Type B pancreatic cell (in vitro differentiated cells): ENCODE measurements around the gene UBE3C. TPM values are rescaled to one million over a fixed set of nuclear protein-coding genes. Genes with fewer than 3 reads are reported as not detected.
"Not testable (repeated sequence)": the region's sequence is repeated elsewhere in the genome, so short reads cannot be mapped to it uniquely, and the experiment has no call there.

Experiments
- DNase-seq: peaks from one replicate; pipeline ENCODE4 v3.0.0; 2021; ENCODE audit warnings: mixed read lengths; ENCODE audit not compliant: unreplicated experiment; ENCODE audit errors: extremely low spot score
- H3K27ac Mint-ChIP-seq: 2 replicates; pipeline ENCODE4 v1.8.0; 2021; ENCODE audit warnings: mild to moderate bottlenecking, mixed read lengths
- H3K27me3 Mint-ChIP-seq: 2 replicates; pipeline ENCODE4 v1.8.0; 2021; ENCODE audit warnings: mixed read lengths
- H3K36me3 Mint-ChIP-seq: 2 replicates; pipeline ENCODE4 v1.8.0; 2021; ENCODE audit warnings: mixed read lengths
- H3K4me1 Mint-ChIP-seq: one replicate; pipeline ENCODE4 v1.8.0; 2021; ENCODE audit warnings: mixed read lengths; ENCODE audit not compliant: unreplicated experiment
- H3K4me3 Mint-ChIP-seq: 2 replicates; pipeline ENCODE4 v1.8.0; 2021; ENCODE audit warnings: mild to moderate bottlenecking, mixed read lengths
- H3K9me3 Mint-ChIP-seq: 2 replicates; pipeline ENCODE4 v1.8.0; 2021; ENCODE audit warnings: mixed read lengths
- total RNA-seq: library from RNA; stranded (reverse); gene quantifications from 2 replicates; pipeline ENCODE4 v1.2.1, GENCODE V29; 2021; ENCODE audit warnings: low replicate concordance
- TF ChIP-seq, protein P1 (sequence below): fragments of 200-600 bp; sonication (generic); conservative IDR thresholded peaks from 2 replicates; pipeline ENCODE4 v1.5.0; 2021; ENCODE audit warnings: antibody characterized with exemption, mild to moderate bottlenecking

UBE3C gene
- total RNA-seq, 1 donor from 2014 or later = 51.6 TPM

DNA sequence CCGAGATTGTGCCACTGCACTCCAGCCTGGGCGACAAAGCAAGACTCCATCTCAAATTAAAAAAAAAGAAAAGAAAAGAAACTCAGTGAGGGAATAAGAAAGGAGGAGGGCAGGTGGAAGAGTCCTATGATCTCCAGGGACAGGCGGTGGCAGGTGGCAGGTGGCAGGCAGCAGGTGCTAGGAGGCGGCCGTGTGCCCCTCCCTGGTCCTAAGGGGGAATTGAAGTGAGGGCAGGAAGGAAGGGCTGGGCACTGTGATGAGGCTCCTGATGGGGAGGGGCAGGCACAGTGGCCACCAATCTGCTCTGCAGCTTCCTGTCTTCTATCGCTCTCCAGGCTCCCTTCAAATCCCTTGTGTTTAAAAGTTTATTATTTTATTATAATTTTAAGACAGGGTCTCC, 41.2 kb upstream of the UBE3C start:
- H3K4me1 Mint-ChIP-seq = no peaks in the 10 kb centered on the region

DNA sequence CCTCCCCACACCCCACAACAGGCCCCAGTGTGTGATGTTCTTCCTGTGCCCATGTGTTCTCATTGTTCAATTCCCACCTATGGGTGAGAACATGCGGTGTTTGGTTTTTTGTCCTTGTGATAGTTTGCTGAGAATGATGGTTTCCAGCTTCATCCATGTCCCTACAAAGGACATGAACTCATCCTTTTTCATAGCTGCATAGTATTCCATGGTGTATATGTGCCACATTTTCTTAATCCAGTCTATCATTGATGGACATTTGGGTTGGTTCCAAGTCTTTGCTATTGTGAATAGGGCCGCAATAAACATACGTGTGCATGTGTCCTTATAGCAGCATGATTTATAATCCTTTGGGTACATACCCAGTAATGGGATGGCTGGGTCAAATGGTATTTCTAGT, 38.7 kb upstream of the UBE3C start:
- peaks cover 13% of the 10 kb centered on the region for H3K27me3 Mint-ChIP-seq
- H3K9me3 Mint-ChIP-seq, H3K27ac Mint-ChIP-seq, DNase-seq, H3K36me3 Mint-ChIP-seq, H3K4me3 Mint-ChIP-seq, H3K4me1 Mint-ChIP-seq: not testable (repeated sequence)

More for the DNA sequence above, 41.2 kb upstream of the UBE3C start:
- Mint-ChIP-seq H3K36me3 (no peaks in the 10 kb centered on the region), H3K9me3 (no peaks in the 10 kb centered on the region), H3K4me3 (no peak overlapping the region), H3K27me3 (peaks cover 10% of the 10 kb centered on the region), H3K27ac (no peak overlapping the region)
- TF ChIP-seq, protein P1, sequence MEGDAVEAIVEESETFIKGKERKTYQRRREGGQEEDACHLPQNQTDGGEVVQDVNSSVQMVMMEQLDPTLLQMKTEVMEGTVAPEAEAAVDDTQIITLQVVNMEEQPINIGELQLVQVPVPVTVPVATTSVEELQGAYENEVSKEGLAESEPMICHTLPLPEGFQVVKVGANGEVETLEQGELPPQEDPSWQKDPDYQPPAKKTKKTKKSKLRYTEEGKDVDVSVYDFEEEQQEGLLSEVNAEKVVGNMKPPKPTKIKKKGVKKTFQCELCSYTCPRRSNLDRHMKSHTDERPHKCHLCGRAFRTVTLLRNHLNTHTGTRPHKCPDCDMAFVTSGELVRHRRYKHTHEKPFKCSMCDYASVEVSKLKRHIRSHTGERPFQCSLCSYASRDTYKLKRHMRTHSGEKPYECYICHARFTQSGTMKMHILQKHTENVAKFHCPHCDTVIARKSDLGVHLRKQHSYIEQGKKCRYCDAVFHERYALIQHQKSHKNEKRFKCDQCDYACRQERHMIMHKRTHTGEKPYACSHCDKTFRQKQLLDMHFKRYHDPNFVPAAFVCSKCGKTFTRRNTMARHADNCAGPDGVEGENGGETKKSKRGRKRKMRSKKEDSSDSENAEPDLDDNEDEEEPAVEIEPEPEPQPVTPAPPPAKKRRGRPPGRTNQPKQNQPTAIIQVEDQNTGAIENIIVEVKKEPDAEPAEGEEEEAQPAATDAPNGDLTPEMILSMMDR = no peak
- no peak for DNase-seq

DNA sequence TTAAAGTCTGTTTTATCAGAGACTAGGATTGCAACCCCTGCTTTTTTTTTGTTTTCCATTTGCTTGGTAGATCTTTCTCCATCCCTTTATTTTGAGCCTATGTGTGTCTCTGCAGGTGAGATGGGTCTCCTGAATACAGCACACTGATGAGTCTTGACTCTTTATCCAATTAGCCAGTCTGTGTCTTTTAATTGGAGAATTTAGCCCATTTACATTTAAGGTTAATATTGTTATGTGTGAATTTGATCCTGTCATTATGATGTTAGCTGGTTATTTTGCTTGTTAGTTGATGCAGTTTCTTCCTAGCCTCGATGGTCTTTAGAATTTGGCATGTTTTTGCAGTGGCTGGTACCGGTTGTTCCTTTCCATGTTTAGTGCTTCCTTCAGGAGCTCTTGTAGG, 35.1 kb upstream of the UBE3C start:
- H3K9me3 Mint-ChIP-seq, H3K4me1 Mint-ChIP-seq, H3K36me3 Mint-ChIP-seq, DNase-seq, H3K27ac Mint-ChIP-seq, H3K27me3 Mint-ChIP-seq, H3K4me3 Mint-ChIP-seq: not testable (repeated sequence)

DNA sequence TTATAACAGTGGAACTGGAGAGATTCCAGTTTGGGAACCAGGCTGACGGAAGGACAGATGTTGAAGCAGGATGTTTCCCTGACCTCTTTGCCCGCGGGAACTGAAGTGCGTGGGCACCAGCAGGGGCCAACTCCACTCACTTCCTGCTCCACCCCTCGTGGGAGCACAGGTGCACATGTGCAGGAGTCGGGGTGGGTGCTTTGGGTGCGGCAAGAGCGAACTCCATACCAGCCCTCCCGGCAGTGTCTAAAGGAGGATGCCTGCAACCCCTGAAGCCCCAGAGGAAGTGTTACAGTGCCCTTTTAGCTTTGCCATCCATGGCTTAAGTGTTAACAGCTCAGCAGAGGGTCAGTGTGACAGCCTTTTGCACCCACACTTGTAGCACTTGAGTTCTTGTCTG, 27.4 kb upstream of the UBE3C start:
- DNase-seq = no peak
- no peak overlapping the region for H3K27ac Mint-ChIP-seq
- H3K4me1 Mint-ChIP-seq = no peaks in the 10 kb centered on the region
- H3K9me3 Mint-ChIP-seq = no peaks in the 10 kb centered on the region
- H3K27me3 Mint-ChIP-seq = peaks cover 7% of the 10 kb centered on the region
- H3K36me3 Mint-ChIP-seq = no peaks in the 10 kb centered on the region
- H3K4me3 Mint-ChIP-seq = no peak overlapping the region
- TF ChIP-seq, protein P1 = no peak

DNA sequence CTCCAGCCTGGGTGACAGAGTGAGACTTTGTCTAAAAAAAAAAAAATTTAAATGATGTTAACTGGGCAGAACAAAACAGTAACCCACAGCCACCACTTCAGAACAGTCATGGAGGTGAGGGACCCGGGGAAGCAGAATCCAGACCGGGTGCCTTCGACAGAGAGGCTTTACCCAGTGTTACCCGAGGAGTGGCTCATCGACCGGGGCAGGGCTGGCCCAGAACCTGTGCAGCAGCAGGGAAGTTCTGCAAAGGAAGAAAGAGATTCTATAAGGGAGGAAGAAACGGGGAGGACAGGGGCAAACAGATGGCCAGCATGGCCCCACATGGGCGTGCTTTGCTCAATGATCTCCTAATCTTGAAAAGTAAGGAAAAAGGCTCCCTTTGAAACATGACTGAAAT, 26.0 kb upstream of the UBE3C start:
- Mint-ChIP-seq H3K4me1 (no peaks in the 10 kb centered on the region), H3K27me3 (peaks cover 7% of the 10 kb centered on the region), H3K4me3 (no peak overlapping the region), H3K9me3 (no peaks in the 10 kb centered on the region), H3K27ac (no peak overlapping the region), H3K36me3 (no peaks in the 10 kb centered on the region)
- TF ChIP-seq, protein P1 = no peak
- DNase-seq = no peak

DNA sequence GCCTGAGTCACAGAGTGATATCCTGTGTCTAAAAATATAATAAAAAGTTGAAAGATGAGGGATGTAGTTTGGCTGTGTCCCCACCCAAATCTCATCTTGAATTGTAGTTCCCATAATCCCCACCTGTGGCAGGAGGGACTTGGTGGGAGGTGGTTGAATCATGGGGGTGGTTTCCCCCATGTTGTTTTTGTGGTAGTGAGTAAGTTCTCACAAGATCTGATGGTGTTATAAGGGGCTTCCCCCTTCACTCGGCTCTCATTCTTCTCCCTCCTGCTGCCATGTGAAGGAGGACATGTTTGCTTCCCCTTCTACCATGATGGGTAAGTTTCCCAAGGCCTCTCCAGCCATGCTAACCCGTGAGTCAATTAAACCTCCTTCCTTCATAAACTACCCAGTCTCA, 25.1 kb upstream of the UBE3C start:
- peaks cover 7% of the 10 kb centered on the region for H3K27me3 Mint-ChIP-seq
- no peak for DNase-seq
- no peaks in the 10 kb centered on the region for H3K4me1 Mint-ChIP-seq
- H3K9me3 Mint-ChIP-seq = no peaks in the 10 kb centered on the region
- no peak overlapping the region for H3K27ac Mint-ChIP-seq
- no peaks in the 10 kb centered on the region for H3K36me3 Mint-ChIP-seq
- no peak overlapping the region for H3K4me3 Mint-ChIP-seq
- TF ChIP-seq, protein P1 = no peak

DNA sequence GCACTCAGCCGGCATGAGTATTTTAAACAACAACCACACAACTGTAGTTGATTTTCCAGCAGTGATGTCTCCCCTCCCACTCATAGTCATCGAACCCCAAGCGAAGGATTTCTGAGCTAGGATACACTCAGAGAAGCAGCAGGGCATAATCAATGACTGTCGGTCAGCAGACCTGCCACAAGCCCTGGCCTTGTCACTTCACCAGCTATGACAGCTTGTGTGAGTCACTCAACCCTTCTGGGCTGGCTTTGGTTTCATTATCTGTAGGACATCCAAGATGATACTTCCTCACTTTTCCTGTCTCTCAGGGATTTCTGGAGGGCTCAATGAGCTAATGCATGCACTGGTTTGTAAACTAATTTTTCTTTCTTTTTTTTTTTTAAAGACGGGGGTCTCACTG, 22.0 kb upstream of the UBE3C start:
- Mint-ChIP-seq H3K4me3 (no peak overlapping the region), H3K36me3 (no peaks in the 10 kb centered on the region), H3K9me3 (no peaks in the 10 kb centered on the region), H3K27me3 (peaks cover 7% of the 10 kb centered on the region), H3K4me1 (no peaks in the 10 kb centered on the region), H3K27ac (no peak overlapping the region)
- DNase-seq = no peak
- TF ChIP-seq, protein P1 = no peak
